EL (cell line): ENCODE measurements around the gene ITIH3.

ENCODE experiments used
- DNase-seq: peaks from one replicate; pipeline ENCODE4 v3.0.0-alpha.2; 2016

The ITIH3 gene

GRCh38 chr3:52827866-52828376, 33.3 kb downstream of the ITIH3 start:
- no peak for DNase-seq

GRCh38 chr3:52829482-52829881, 34.9 kb downstream of the ITIH3 start:
- no peak for DNase-seq

- DNase-seq, result no peak
Measured at GRCh38 chr3:52829906-52830463, 35.4 kb downstream of the ITIH3 start.

- DNase-seq, result no peak
Measured at GRCh38 chr3:52830535-52831258, 36.1 kb downstream of the ITIH3 start, which contains the start of gene ITIH4. TSS of gene ITIH4 (minus strand) at chr3:52830672. CDS start at chr3:52830642, 30 bp downstream.

- DNase-seq, result peak; percentile 89
Measured at GRCh38 chr3:52831500-52832301, 37.1 kb downstream of the ITIH3 start.

- no peak for DNase-seq
Measured at GRCh38 chr3:52833202-52833601, 38.6 kb downstream of the ITIH3 start.

- no peak for DNase-seq
Measured at GRCh38 chr3:52834871-52835501, 40.4 kb downstream of the ITIH3 start, which contains the start of gene MUSTN1. TSS of gene MUSTN1 (minus strand) at chr3:52835019. CDS start at chr3:52834948, 71 bp downstream.

GRCh38 chr3:52835766-52836470, 41.3 kb downstream of the ITIH3 start:
- DNase-seq, result no peak

GRCh38 chr3:52836471-52836845, 41.9 kb downstream of the ITIH3 start:
- DNase-seq, result no peak

- DNase-seq, result no peak
Measured at GRCh38 chr3:52836986-52837385, 42.4 kb downstream of the ITIH3 start.

GRCh38 chr3:52838561-52839267, 44.1 kb downstream of the ITIH3 start:
- no peak for DNase-seq

- no peak for DNase-seq
Measured at GRCh38 chr3:52839268-52839575, 44.6 kb downstream of the ITIH3 start.

- DNase-seq, result no peak
Measured at GRCh38 chr3:52839892-52840545, 45.4 kb downstream of the ITIH3 start.

GRCh38 chr3:52841211-52841980, 46.8 kb downstream of the ITIH3 start:
- DNase-seq, result no peak

- DNase-seq, result no peak
Measured at GRCh38 chr3:52841981-52842340, 47.4 kb downstream of the ITIH3 start.

- no peak for DNase-seq
Measured at GRCh38 chr3:52842424-52842823, 47.8 kb downstream of the ITIH3 start.

GRCh38 chr3:52843108-52843865, 48.7 kb downstream of the ITIH3 start:
- no peak for DNase-seq

- no peak for DNase-seq
Measured at GRCh38 chr3:52843881-52844280, 49.3 kb downstream of the ITIH3 start.

- no peak for DNase-seq
Measured at GRCh38 chr3:52844290-52844975, 49.8 kb downstream of the ITIH3 start.
